Lower leg skin (tissue), 3 donors: ENCODE data around the gene C12orf56.

Experiments used
- POLR2A ChIP-seq, 2 donors: fragments of 450-650 bp; IDR thresholded peaks; one replicate each; pipeline ENCODE4 v1.6.1; 2016 to 2017; ENCODE audit warnings: antibody characterized with exemption in 2 of 2, mild to moderate bottlenecking in 1 of 2, moderate library complexity in 1 of 2
- TF ChIP-seq, protein P1 (sequence below), 3 donors: fragments of 450-650 bp; IDR thresholded peaks; one replicate each; pipeline ENCODE4 v1.5.1; 2016; ENCODE audit warnings: antibody characterized with exemption in 3 of 3, mild to moderate bottlenecking in 3 of 3, moderate library complexity in 2 of 3

DNA sequence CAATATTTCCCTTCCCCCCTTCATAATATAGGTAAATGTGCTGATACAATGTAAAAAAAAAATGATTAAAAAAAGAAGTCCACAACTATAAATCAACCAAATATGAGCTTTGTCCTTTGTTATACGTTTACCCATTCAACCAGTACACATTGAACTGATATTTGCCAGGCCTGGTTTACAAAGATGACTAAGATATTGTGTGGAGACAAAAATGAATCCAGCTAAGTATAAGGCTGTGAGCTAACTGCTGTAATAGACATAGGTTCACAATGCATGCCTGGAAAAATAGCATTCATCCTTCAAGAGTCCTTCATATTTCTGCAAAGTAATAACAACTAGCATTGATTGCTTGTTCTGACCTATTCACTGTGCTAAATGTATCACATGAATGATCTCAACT lies 6.9 kb downstream of the C12orf56 start:
- TF ChIP-seq, protein P1, sequence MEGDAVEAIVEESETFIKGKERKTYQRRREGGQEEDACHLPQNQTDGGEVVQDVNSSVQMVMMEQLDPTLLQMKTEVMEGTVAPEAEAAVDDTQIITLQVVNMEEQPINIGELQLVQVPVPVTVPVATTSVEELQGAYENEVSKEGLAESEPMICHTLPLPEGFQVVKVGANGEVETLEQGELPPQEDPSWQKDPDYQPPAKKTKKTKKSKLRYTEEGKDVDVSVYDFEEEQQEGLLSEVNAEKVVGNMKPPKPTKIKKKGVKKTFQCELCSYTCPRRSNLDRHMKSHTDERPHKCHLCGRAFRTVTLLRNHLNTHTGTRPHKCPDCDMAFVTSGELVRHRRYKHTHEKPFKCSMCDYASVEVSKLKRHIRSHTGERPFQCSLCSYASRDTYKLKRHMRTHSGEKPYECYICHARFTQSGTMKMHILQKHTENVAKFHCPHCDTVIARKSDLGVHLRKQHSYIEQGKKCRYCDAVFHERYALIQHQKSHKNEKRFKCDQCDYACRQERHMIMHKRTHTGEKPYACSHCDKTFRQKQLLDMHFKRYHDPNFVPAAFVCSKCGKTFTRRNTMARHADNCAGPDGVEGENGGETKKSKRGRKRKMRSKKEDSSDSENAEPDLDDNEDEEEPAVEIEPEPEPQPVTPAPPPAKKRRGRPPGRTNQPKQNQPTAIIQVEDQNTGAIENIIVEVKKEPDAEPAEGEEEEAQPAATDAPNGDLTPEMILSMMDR (IDR thresholded peaks at IDR 0.05) = no peak
- TF ChIP-seq POLR2A (IDR thresholded peaks at IDR 0.05) = no peak
